GM12873 (cell line): ENCODE measurements around the gene INSYN1.

ENCODE experiments used
- CTCF ChIP-seq: IDR thresholded peaks from 2 replicates; pipeline ENCODE4 v1.5.1; 2012; ENCODE audit warnings: low read depth, mild to moderate bottlenecking, moderate library complexity, low read length, control low read depth; ENCODE audit not compliant: insufficient read depth; ENCODE audit errors: missing control alignments

The INSYN1 gene

GRCh38 chr15:73794443-73795133 lies 41.4 kb upstream of the INSYN1 start:
- no peak for TF ChIP-seq CTCF

GRCh38 chr15:73792415-73792814 lies 39.3 kb upstream of the INSYN1 start:
- no peak for TF ChIP-seq CTCF

GRCh38 chr15:73789521-73790240 lies 36.5 kb upstream of the INSYN1 start:
- TF ChIP-seq CTCF = no peak

- TF ChIP-seq CTCF = no peak
These were observed 34.5 kb upstream of the INSYN1 start for GRCh38 chr15:73787621-73788020.

- no peak for TF ChIP-seq CTCF
These were observed 33.4 kb upstream of the INSYN1 start for GRCh38 chr15:73786538-73786937.

- no peak for TF ChIP-seq CTCF
These were observed 31.1 kb upstream of the INSYN1 start for GRCh38 chr15:73784291-73784690.

GRCh38 chr15:73782344-73782959 lies 29.3 kb upstream of the INSYN1 start:
- no peak for TF ChIP-seq CTCF
